GM12874 (cell line): ENCODE data around the gene NRSN2.

Experiments
- TF ChIP-seq, protein P1 (sequence below): IDR thresholded peaks from 2 replicates; pipeline ENCODE4 v1.5.1; 2011; ENCODE audit warnings: low read depth, mild to moderate bottlenecking, control low read depth, low read length, moderate library complexity; ENCODE audit not compliant: insufficient read depth

Gene NRSN2

GRCh38 chr20:326645-327185, 20.2 kb upstream of the NRSN2 start:
- TF ChIP-seq, protein P1, sequence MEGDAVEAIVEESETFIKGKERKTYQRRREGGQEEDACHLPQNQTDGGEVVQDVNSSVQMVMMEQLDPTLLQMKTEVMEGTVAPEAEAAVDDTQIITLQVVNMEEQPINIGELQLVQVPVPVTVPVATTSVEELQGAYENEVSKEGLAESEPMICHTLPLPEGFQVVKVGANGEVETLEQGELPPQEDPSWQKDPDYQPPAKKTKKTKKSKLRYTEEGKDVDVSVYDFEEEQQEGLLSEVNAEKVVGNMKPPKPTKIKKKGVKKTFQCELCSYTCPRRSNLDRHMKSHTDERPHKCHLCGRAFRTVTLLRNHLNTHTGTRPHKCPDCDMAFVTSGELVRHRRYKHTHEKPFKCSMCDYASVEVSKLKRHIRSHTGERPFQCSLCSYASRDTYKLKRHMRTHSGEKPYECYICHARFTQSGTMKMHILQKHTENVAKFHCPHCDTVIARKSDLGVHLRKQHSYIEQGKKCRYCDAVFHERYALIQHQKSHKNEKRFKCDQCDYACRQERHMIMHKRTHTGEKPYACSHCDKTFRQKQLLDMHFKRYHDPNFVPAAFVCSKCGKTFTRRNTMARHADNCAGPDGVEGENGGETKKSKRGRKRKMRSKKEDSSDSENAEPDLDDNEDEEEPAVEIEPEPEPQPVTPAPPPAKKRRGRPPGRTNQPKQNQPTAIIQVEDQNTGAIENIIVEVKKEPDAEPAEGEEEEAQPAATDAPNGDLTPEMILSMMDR: no peak

DNA sequence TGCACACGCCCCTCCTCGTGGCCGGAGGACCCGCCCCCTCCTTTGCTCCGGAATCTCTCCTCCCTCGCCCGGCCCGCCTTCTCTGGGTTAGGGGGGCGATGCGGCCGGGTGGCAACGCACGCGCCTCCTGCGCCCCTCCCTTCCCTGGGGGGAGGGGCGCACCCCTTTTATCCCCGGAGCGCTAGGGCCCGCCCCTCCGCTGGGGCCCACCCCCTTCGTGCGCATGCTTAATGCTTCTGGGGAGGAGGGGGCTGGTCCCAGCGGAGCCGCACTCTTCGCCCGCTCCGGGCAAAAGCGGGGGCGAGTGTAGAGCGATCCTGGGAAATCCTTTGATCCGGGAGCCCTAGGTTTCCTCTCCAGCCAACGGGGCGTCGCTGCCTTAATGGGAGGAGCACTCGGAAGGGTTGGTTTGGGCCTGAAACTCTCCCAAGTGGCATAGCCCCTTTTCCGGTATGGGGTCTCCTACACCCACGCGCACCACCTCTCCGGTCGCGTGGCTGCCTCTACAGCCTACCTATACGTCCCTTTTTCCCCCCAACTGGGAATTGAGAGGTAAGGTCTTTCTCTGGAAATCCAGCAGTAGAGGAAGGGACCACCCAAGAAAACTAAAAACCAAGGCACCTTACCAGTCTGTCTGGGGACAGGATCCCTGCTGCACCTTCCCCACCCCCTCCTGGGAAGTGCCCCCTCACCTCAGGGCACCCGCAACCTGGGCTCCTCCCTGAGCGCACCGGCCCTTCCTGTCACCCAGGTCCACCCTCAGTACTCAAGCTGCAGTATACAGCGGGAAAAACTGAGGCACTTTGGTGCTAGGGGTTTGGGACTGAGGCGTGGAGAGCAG, 19.5 kb upstream of the NRSN2 start:
- TF ChIP-seq, protein P1: no peak

DNA sequence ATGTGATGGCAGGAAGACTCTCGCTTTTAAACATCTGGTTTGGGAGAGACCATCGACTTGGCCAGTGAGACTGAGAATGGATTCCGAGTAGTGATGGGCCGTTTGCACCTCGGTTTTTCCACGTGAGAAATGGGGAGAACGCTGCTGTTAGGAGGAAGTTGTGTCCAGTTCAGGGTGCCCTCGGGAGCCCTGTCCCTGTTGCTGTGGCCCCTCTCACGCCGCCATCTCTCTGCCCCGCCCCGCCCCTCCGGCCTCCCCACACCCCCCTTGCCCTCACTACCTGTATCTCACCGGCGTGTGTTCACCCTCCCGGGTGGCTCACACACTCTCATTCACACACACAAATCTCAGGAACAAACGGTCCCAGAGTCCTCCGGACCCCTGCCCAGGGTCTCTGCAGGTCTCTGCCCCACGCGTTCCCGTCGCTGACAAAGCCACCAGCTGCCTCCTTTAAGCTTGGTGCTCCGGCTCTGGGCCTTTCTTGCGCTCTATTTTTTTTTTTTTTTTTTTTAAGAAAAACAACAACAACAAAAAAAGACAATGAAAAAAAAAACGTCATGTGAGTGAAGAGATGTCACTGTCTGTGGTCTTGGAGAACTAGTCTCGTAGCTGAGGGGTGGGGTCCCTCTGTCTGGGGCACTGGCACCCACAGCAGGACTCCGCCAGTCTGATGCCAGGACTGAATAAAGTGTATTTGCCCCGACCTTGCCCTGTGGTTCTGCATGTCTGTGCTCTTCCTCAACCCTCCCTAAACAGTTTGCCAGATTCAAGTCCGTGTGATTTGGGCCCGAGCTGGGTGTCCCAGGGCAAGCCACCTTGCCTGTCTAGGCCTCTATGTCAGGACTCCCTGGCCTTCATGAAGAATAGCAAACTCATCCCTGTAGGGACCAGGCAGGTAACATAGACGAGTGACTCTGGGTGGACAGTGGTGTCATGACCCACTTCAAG, 18.6 kb upstream of the NRSN2 start:
- TF ChIP-seq, protein P1: no peak

DNA sequence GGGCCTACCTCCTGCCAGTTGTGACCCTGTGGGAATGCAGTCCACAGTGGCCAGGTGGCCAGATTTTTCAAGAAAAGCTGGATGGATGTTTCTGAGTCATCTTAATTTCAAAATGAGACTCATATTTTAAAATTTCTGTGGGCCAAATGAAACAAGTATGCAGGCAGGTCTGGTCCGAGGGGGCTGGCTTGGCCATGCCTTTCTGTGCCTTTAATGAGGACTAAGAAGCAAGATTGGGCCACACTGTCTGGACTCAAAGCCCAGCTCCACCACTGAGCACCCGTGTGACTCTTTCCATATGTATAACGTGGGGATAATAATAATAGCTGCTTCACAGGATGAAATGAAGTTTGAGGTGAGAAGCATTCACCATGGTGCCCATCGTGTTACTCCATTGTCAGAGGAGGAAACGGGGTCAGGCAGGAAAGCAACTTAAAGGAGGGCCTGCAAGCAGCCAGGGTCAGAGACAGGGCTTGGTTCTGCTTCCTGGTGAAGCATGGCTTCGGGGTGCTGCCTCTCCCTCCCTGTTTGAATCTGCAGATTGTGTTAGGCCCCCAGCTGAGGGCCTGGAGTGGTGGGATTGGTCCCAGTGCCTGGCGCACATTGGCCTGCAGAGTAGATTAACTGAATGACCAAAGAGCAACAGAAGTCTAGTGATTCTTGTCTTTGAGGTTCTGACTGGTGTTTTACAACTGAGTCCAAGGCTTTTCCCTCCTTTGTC, 17.8 kb upstream of the NRSN2 start:
- TF ChIP-seq, protein P1: no peak

GRCh38 chr20:329851-330232, 17.1 kb upstream of the NRSN2 start:
- TF ChIP-seq, protein P1: no peak

DNA sequence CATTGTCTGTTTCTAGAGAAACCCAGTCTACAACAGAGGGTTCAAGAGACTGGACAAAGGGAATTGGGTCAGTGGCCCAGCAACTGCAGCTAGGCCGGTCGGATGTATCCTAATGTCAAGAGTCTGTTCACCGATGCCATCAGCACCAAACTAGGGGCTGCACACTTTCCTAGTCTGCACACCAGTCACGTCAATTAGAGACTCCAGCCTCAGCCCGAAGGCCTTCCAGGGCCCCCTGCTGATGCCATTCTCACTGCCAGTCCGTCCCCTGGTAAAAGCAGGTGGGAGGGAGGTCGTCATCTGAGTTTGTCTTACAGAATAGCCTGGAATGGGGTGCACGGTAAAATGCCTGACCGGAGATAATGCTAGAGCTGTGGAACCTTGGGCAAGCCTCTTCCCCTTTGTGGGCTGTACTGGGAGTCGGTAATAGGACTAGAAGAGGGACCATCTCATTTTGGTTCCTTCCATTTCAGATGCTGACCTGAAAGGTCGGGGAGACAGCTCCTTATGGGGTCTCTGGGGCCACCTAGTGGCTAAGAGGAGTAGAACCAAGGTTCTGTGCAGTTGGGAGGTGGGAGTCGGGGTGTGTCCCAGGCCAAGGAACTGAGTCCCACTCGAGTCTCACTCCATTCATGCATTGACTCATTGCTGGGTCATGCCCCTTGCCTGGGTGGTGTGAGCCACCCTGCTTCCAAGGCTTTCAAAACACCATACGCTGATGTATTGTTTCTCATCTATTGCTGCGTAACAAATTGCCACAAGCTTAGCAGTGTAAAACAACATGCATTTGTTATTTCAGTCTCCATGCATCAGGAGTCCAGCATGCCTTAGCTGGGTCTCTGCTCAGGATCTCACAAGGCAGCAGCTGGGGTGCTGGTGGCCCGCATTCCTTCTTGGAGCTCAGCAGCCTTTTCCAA, 16.4 kb upstream of the NRSN2 start:
- TF ChIP-seq, protein P1: peak; percentile 86
